GM21717 (cell line): Measurements from ENCODE around the gene CELSR2.
"Not testable (repeated sequence)": the region's sequence is repeated elsewhere in the genome, so short reads cannot be mapped to it uniquely, and the experiment has no call there.

Experiments used
- ATAC-seq: cut with Tn5 transposase; IDR thresholded peaks from one replicate; pipeline ENCODE4 v1.9.1; 2021; ENCODE audit warnings: mild to moderate bottlenecking, moderate library complexity; ENCODE audit not compliant: unreplicated experiment

CELSR2 gene

GRCh38 chr1:109300650-109301151, 51.4 kb downstream of the CELSR2 start:
- ATAC-seq, result no peak

- ATAC-seq, result no peak
Measured at GRCh38 chr1:109301874-109302273, 52.5 kb downstream of the CELSR2 start.

- ATAC-seq, result no peak
Measured at GRCh38 chr1:109304226-109304920, 55.0 kb downstream of the CELSR2 start.

- ATAC-seq, result not testable (repeated sequence)
Measured at GRCh38 chr1:109305991-109306390, 56.7 kb downstream of the CELSR2 start.

- ATAC-seq, result no peak
Measured at GRCh38 chr1:109306832-109307273, 57.5 kb downstream of the CELSR2 start, which contains the start of gene MYBPHL. MYBPHL (minus strand) TSS chr1:109307011; CDS start chr1:109306991, 20 bp downstream.

GRCh38 chr1:109307274-109308021, 58.1 kb downstream of the CELSR2 start:
- no peak for ATAC-seq

GRCh38 chr1:109309347-109309746, 60.0 kb downstream of the CELSR2 start:
- no peak for ATAC-seq

- ATAC-seq, result no peak
Measured at GRCh38 chr1:109312246-109312645, 62.9 kb downstream of the CELSR2 start.

GRCh38 chr1:109312978-109313775, 63.8 kb downstream of the CELSR2 start:
- no peak for ATAC-seq

GRCh38 chr1:109314795-109315194, 65.5 kb downstream of the CELSR2 start:
- no peak for ATAC-seq

- ATAC-seq, result no peak
Measured at GRCh38 chr1:109315288-109315687, 65.9 kb downstream of the CELSR2 start.

GRCh38 chr1:109316506-109316905, 67.2 kb downstream of the CELSR2 start:
- ATAC-seq, result no peak

- no peak for ATAC-seq
Measured at GRCh38 chr1:109319114-109319513, 69.8 kb downstream of the CELSR2 start.

GRCh38 chr1:109322974-109323373, 73.6 kb downstream of the CELSR2 start:
- no peak for ATAC-seq
